ENCODE data around the gene PNLIPRP1. TPM values are rescaled to one million over a fixed set of nuclear protein-coding genes. Genes with fewer than 3 reads are reported as not detected.

The PNLIPRP1 gene
- total RNA-seq, 2 donors from 2014 or later = not detected

- H3K4me3 Mint-ChIP-seq = no peak overlapping the region
- H3K27ac Mint-ChIP-seq = no peak overlapping the region
- no peak for DNase-seq
- ATAC-seq (replicated peaks in 1 of 2) = no peak
- peaks cover 0 to 3% of the 10 kb centered on the region in 2 donors for H3K9me3 Mint-ChIP-seq
- H3K27me3 Mint-ChIP-seq (ENCODE audit: low read depth) = peaks cover 34% of the 10 kb centered on the region
- peaks cover 0 to 2% of the 10 kb centered on the region in 2 donors for H3K36me3 Mint-ChIP-seq (ENCODE audit: insufficient read depth in 2 of 2)
- H3K4me1 Mint-ChIP-seq (ENCODE audit: low read depth) = no peaks in the 10 kb centered on the region
Observed at GRCh38 chr10:116654816-116655215, 64.1 kb downstream of the PNLIPRP1 start.

GRCh38 chr10:116655568-116655967 is 64.8 kb downstream of the PNLIPRP1 start:
- H3K4me1 Mint-ChIP-seq (ENCODE audit: low read depth) = no peaks in the 10 kb centered on the region
- ATAC-seq (replicated peaks in 1 of 2) = no peak
- H3K36me3 Mint-ChIP-seq (ENCODE audit: insufficient read depth in 2 of 2) = peaks cover 0 to 2% of the 10 kb centered on the region in 2 donors
- H3K4me3 Mint-ChIP-seq = no peak overlapping the region
- H3K27me3 Mint-ChIP-seq (ENCODE audit: low read depth) = peaks cover 34% of the 10 kb centered on the region
- H3K9me3 Mint-ChIP-seq = peaks cover 0 to 3% of the 10 kb centered on the region in 2 donors
- no peak overlapping the region for H3K27ac Mint-ChIP-seq
- DNase-seq = no peak

- Mint-ChIP-seq H3K36me3 (ENCODE audit: insufficient read depth in 2 of 2) (peaks cover 0 to 2% of the 10 kb centered on the region in 2 donors), H3K4me3 (no peak overlapping the region), H3K9me3 (peaks cover 0 to 3% of the 10 kb centered on the region in 2 donors), H3K27ac (no peak overlapping the region), H3K4me1 (ENCODE audit: low read depth) (no peaks in the 10 kb centered on the region), H3K27me3 (ENCODE audit: low read depth) (peaks cover 34% of the 10 kb centered on the region)
- ATAC-seq (replicated peaks in 1 of 2) = no peak
- no peak for DNase-seq
Observed at GRCh38 chr10:116656044-116656443, 65.3 kb downstream of the PNLIPRP1 start.

- Mint-ChIP-seq H3K27ac (no peak overlapping the region), H3K4me3 (no peak overlapping the region), H3K27me3 (ENCODE audit: low read depth) (peaks cover 24% of the 10 kb centered on the region), H3K4me1 (ENCODE audit: low read depth) (no peaks in the 10 kb centered on the region), H3K36me3 (ENCODE audit: insufficient read depth in 2 of 2) (no peaks in the 10 kb centered on the region), H3K9me3 (no peaks in the 10 kb centered on the region)
- ATAC-seq (replicated peaks in 1 of 2) = no peak
- no peak for DNase-seq
Observed at GRCh38 chr10:116657863-116658551, 67.2 kb downstream of the PNLIPRP1 start.

Other genes starting within 250 kb of the PNLIPRP1 start
- gene PNLIPRP3, start 163.1 kb upstream of the PNLIPRP1 start, total RNA-seq = not detected
- gene PNLIP, start 45.0 kb upstream of the PNLIPRP1 start, total RNA-seq = not detected
- gene PNLIPRP2, start 30.0 kb downstream of the PNLIPRP1 start, total RNA-seq = not detected
- under 1 TPM; 0.72 to 0.74 TPM for gene HSPA12A, start 151.6 kb downstream of the PNLIPRP1 start, total RNA-seq

Measured in activated T-cell treated with anti-CD3 and anti-CD28 coated beads, Interleukin-2, amount 50 U/mL, for 72 hours (primary cell).